ENCODE results near the gene KANK2.

DNA sequence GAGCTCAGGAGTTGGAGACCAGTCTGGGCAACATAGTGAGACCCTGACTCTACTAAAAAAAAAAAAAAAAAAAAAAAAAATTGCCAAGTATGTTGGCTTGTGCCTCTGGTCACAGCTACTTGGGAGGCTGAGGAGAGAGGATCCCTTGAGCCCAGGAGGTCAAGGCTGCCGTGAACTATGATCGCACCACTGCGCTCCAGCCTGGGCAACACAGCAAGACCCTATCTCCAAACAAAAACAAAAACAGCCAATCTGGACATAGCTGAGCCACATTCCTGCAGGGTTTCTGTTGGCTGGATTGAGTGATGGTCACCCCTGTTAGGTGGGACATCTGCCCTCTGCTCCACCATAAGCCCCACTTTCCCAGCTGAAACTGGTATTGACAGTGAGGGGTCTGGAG lies 28.5 kb upstream of the KANK2 start:
- no peak for TF ChIP-seq EZH2 (IDR thresholded peaks at IDR 0.05)
- TF ChIP-seq POLR2AphosphoS5 (IDR thresholded peaks at IDR 0.05; ENCODE audit: borderline replicate concordance, low read depth, low read length), result no peak

All from SK-N-MC (cell line).